Calu3 (cell line): ENCODE measurements around the gene CBX2. TPM values are rescaled to one million over a fixed set of nuclear protein-coding genes. Genes with fewer than 3 reads are reported as not detected.

Experiments
- BruUV-seq: library from RNA; stranded (reverse); fragments of 400-500 nt; replicated peaks from 2 replicates; lab custom pipeline; 2021; lab: Mats Ljungman, UMichigan
- CTCF ChIA-PET: fragments of 300-600 bp; sonication (Branson Sonifier 250); formaldehyde crosslinking; loops from one replicate; lab custom pipeline; 2022; ENCODE audit warnings: antibody characterized with exemption; lab: Charles Lee
- DNase-seq: peaks from one replicate; pipeline ENCODE4 v3.0.0; 2022
- H3K27ac Mint-ChIP-seq: one replicate; pipeline ENCODE4 v1.8.0; 2022; ENCODE audit warnings: mixed read lengths; ENCODE audit not compliant: unreplicated experiment
- H3K27me3 Mint-ChIP-seq: one replicate; pipeline ENCODE4 v1.8.0; 2022; ENCODE audit warnings: mixed read lengths; ENCODE audit not compliant: unreplicated experiment
- H3K36me3 Mint-ChIP-seq: one replicate; pipeline ENCODE4 v1.8.0; 2022; ENCODE audit warnings: mild to moderate bottlenecking, moderate library complexity, mixed read lengths; ENCODE audit not compliant: insufficient read depth, unreplicated experiment
- H3K4me1 Mint-ChIP-seq: one replicate; pipeline ENCODE4 v1.8.0; 2022; ENCODE audit warnings: mild to moderate bottlenecking, low read depth, mixed read lengths; ENCODE audit not compliant: unreplicated experiment
- H3K4me3 Mint-ChIP-seq: one replicate; pipeline ENCODE4 v1.8.0; 2022; ENCODE audit warnings: mild to moderate bottlenecking, low read depth, moderate library complexity, mixed read lengths; ENCODE audit not compliant: unreplicated experiment
- H3K9me3 Mint-ChIP-seq: one replicate; pipeline ENCODE4 v1.8.0; 2022; ENCODE audit warnings: low read depth, mixed read lengths; ENCODE audit not compliant: unreplicated experiment
- intact Hi-C: fragments of 100-400 bp; cut with micrococcal nuclease; formaldehyde crosslinking; loops from one replicate; pipeline ENCODE4 v1.10.0; 2022; ENCODE audit not compliant: unreplicated experiment
- total RNA-seq: library from RNA; stranded (reverse); gene quantifications from 2 replicates; pipeline ENCODE4 v1.2.3, GENCODE V29; 2022
- TF ChIP-seq, protein P1 (sequence below): fragments of 200-600 bp; IDR thresholded peaks from one replicate; pipeline ENCODE4 v1.8.0; 2022; ENCODE audit warnings: antibody characterized with exemption; ENCODE audit not compliant: unreplicated experiment

Gene CBX2
- total RNA-seq, 1 experiment from 2014 or later, result 8.3 TPM

GRCh38 chr17:79820959-79821330 is 43.0 kb downstream of the CBX2 start:
- TF ChIP-seq, protein P1, sequence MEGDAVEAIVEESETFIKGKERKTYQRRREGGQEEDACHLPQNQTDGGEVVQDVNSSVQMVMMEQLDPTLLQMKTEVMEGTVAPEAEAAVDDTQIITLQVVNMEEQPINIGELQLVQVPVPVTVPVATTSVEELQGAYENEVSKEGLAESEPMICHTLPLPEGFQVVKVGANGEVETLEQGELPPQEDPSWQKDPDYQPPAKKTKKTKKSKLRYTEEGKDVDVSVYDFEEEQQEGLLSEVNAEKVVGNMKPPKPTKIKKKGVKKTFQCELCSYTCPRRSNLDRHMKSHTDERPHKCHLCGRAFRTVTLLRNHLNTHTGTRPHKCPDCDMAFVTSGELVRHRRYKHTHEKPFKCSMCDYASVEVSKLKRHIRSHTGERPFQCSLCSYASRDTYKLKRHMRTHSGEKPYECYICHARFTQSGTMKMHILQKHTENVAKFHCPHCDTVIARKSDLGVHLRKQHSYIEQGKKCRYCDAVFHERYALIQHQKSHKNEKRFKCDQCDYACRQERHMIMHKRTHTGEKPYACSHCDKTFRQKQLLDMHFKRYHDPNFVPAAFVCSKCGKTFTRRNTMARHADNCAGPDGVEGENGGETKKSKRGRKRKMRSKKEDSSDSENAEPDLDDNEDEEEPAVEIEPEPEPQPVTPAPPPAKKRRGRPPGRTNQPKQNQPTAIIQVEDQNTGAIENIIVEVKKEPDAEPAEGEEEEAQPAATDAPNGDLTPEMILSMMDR, result no peak
- no peak overlapping the region for H3K4me3 Mint-ChIP-seq
- intact Hi-C loops, result no loop called here
- H3K4me1 Mint-ChIP-seq, result no peaks in the 10 kb centered on the region
- DNase-seq, result no peak
- BruUV-seq, result no TSS peak
- no peak overlapping the region for H3K27ac Mint-ChIP-seq
- H3K27me3 Mint-ChIP-seq, result peaks cover 10% of the 10 kb centered on the region
- H3K36me3 Mint-ChIP-seq, result peaks cover 8% of the 10 kb centered on the region
- peaks cover 3% of the 10 kb centered on the region for H3K9me3 Mint-ChIP-seq
- CTCF ChIA-PET, result interaction anchor here (1.6 kb wide), 1 partner anchor 16 kb away, joined by 4 read pairs; no protein-coding TSS in a partner anchor

DNA sequence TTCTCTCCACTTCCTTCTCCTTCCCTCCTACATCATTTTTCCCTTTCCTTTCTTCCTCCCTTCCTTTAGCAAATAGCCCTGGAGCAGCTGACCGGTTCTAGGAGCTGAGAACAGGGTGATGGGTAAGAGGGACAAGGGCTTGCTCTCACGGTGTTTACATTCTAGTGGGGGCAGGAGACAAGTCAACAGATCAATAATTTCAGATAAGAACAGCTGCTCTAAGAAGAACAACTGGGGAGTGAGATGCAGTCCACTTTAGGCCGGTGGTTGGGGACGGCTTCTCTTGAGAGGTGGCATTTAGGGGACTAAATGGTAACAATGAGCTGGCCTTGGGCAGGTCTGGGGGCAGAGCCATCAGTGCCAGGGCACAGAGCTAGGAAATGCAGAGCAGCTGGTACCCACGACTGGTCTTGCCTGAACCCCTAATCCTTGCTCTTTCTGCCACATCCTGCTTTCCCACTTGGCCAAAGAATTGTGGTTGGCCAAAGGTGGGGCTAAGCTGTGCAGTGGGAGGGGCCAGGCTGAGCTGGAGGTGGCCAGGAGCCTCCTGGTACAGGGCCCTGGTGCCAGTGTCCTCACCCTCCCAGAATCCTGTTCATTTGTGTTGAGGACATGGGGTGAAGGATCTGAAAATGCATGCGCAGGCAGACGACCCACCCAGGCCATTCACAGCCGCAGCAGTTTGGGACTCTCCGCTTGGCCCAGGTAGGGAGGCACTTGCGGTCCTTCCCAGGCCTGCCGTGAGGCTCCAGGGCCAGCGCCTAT is 43.6 kb downstream of the CBX2 start:
- Mint-ChIP-seq H3K36me3 (peaks cover 5% of the 10 kb centered on the region), H3K9me3 (peaks cover 3% of the 10 kb centered on the region), H3K27me3 (peaks cover 10% of the 10 kb centered on the region), H3K4me1 (no peaks in the 10 kb centered on the region), H3K4me3 (no peak overlapping the region), H3K27ac (no peak overlapping the region)
- CTCF ChIA-PET, result interaction anchor here (0.6 to 1.6 kb wide), 2 partner anchors 15 to 442 kb away, joined by 4 to 5 read pairs; no protein-coding TSS in a partner anchor
- intact Hi-C loops, result no loop called here
- TF ChIP-seq, protein P1, result no peak
- no peak for DNase-seq
- no TSS peak for BruUV-seq

GRCh38 chr17:79822583-79823124 is 44.7 kb downstream of the CBX2 start:
- Mint-ChIP-seq H3K9me3 (peaks cover 3% of the 10 kb centered on the region), H3K4me1 (no peaks in the 10 kb centered on the region), H3K27me3 (peaks cover 10% of the 10 kb centered on the region), H3K27ac (no peak overlapping the region), H3K36me3 (peaks cover 5% of the 10 kb centered on the region), H3K4me3 (no peak overlapping the region)
- intact Hi-C loops, result no loop called here
- no peak for DNase-seq
- TF ChIP-seq, protein P1, result no peak
- CTCF ChIA-PET, result interaction anchor here (1.6 kb wide), 1 partner anchor 14 kb away, joined by 4 read pairs; no protein-coding TSS in a partner anchor
- BruUV-seq, result no TSS peak

- Mint-ChIP-seq H3K4me1 (peaks cover 6% of the 10 kb centered on the region), H3K36me3 (peaks cover 5% of the 10 kb centered on the region), H3K27ac (no peak overlapping the region), H3K4me3 (no peak overlapping the region), H3K9me3 (peaks cover 3% of the 10 kb centered on the region), H3K27me3 (peaks cover 10% of the 10 kb centered on the region)
- DNase-seq, result no peak
- BruUV-seq, result no TSS peak
- intact Hi-C loops, result no loop called here
- TF ChIP-seq, protein P1, result no peak
- CTCF ChIA-PET, result no interaction called here
These were observed 46.3 kb downstream of the CBX2 start for GRCh38 chr17:79824234-79824633.
